GM12892 (cell line): Measurements from ENCODE around the gene SLCO4A1.

Experiments used
- DNase-seq: peaks from one replicate; pipeline ENCODE4 v3.0.0; 2011; ENCODE audit not compliant: insufficient read length
- FAIRE-seq: peaks from 2 replicates; lab custom pipeline; 2011; peaks lifted over from hg19 to GRCh38; lab: Jason Lieb, UNC
- POLR2A ChIP-seq: IDR thresholded peaks from 2 replicates; pipeline ENCODE4 v1.6.1; 2011; ENCODE audit warnings: low read depth, low read length, control low read depth
- POLR2AphosphoS5 ChIP-seq: IDR thresholded peaks from 2 replicates; pipeline ENCODE4 v1.6.1; 2011; ENCODE audit warnings: low read depth, low read length, control low read depth
- TAF1 ChIP-seq: IDR thresholded peaks from 2 replicates; pipeline ENCODE4 v1.6.1; 2011; ENCODE audit warnings: low read depth, mild to moderate bottlenecking, control low read depth, low read length, borderline replicate concordance

SLCO4A1 gene

DNA sequence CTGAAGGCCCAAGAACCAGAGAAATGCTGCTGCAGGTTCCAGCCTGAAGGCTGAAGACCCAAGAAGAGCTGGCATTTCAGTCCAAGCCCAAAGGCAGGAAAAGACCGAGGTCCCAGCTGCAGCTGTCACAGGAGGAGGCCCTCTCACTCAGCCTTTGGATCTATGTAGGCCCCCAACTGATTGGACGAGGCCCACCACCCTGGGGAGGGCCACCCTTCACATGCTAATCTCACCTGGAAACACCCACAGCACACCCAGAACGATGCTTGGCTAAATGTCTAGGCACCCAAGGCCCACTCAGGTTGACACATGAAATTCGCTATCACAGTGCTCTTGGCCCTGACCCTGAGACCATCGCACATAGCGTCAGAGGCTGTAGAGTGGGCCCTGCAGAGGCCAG, 6.8 kb downstream of the SLCO4A1 start:
- TF ChIP-seq TAF1, result no peak
- no peak for DNase-seq
- no peak for FAIRE-seq

DNA sequence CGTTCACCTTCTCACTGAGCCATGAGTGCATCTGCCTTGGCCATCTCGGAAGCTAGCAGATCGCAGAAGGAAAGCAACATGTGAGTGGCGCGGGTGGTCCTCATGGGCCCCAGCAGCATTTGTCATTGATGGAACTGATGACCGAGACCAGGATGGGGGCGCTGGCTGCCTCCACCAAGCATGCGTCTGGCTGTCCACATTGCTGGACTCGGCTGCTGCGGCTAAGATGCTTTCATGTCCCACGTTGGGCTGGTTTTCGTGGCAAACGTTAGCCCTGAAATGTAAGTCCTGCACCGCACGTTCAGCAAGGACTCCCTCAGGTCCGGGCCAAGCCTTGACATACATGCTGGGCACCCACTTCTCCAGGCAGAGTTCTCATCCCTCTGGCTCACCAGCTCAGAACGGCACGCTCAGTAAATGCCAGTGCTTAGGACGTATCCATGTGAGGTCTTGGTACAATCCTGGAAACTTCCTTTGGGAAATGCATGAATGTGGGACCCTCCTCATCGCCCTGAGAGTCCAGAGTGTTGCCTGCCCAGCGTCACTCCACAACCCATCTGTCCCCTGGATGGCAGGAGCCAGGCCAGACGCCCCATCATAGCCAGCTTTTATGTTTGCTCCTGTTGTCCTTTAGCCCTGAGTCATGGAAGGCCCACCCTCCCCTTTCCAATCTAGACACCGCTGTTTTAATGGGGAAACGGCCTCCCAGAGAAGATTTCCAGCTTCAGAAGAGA, 8.4 kb downstream of the SLCO4A1 start:
- no peak for TF ChIP-seq POLR2AphosphoS5
- no peak for TF ChIP-seq TAF1
- TF ChIP-seq POLR2A, result no peak
- DNase-seq (no peak), FAIRE-seq (peak; percentile 17)

DNA sequence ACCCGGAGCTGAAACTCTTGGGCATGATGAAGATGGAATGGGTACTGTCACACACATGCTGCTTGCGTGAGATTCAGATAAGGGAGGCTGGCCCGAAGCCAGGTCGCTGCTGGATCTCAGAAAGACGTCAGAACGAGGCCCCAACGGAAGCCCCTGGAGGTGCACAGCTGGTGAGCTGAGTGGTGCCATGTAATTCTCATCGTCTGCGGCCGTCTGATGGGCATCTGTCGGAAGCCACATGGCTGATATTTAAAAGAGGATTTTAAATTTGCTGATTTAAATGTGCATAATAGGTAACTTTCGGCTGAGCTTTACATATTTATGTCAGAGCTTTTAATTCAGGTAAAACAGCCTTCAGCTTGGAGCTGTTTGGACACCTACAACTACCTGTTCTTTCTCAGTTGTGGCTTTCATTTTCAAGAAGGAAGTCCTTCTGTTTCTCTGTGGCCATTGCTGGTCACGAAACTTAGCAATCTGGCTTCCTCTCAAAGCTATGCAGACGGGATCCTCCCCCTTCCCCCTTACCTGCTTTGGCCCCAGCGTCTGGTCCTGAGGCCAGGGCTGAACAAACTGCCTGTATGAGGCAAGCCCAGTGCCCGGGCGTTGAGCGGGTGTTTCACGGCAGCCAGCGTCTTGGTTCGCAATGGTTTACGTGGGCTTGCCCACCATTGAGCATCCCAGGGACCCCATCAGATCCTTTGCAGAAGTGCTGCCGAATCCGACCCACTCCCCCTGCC, 9.2 kb downstream of the SLCO4A1 start:
- TF ChIP-seq TAF1, result no peak
- TF ChIP-seq POLR2AphosphoS5, result peak; percentile 29; the same call in 1 of the 2 replicates
- TF ChIP-seq POLR2A, result peak; percentile 33
- peak; percentile 88 for FAIRE-seq
- DNase-seq, result peak; percentile 90

DNA sequence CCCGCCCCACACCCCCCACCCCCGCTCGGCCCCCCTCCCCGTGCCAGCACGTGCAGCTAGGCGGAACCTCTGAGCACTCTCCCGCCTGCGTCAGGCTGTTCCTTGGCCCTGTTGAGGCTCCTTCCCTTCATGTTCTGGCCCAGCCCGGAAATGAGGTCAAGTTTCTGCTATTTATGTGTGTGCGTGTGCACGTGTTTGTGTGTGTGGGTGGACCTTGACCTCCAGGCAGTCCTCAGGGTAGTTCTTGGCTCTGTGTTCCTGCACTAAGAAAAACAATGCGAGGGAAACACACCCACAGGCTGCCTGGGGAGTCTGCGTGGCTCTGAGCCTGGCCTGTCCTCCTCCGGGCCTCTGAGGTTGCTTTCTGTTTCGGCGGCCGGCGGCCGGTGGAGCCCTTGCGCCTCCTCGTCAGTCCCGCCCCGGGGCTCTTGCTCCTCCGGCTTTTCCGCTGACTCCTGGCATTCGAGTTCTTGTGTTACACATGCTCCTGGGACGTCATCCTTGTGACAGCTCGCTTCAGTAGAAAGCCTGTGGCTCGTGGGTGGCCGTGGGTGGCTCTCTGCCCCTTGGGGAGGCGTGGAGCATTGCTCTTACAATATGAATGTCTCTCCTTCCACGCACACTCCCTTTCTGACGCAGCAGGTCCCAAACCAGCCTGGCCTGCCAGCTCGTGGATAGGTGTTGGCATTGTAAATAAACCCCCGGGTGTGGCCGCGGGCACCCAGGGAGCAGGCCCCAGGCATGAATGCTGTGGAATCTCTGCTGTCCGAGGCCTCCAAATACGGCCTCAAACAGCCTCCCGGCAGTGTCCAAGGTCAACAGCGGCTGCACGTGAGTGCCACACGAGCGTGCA, 10.0 kb downstream of the SLCO4A1 start:
- peak; percentile 98 for FAIRE-seq
- TF ChIP-seq POLR2AphosphoS5 (peak; percentile 56), TAF1 (0 out of 2 replicates have a peak, but pooled peaks have one; percentile 10), POLR2A (peak; percentile 66; the same call in 1 of the 2 replicates)
- peak; percentile 91 for DNase-seq

- no peak for TF ChIP-seq POLR2AphosphoS5
- TF ChIP-seq TAF1, result no peak
- TF ChIP-seq POLR2A, result no peak
- FAIRE-seq, result no peak
- no peak for DNase-seq
These were observed 10.6 kb downstream of the SLCO4A1 start for GRCh38 chr20:62652894-62653305.

GRCh38 chr20:62653373-62653772, 11.1 kb downstream of the SLCO4A1 start:
- TF ChIP-seq TAF1 (no peak), POLR2AphosphoS5 (no peak), POLR2A (no peak)
- FAIRE-seq (no peak), DNase-seq (no peak)

DNA sequence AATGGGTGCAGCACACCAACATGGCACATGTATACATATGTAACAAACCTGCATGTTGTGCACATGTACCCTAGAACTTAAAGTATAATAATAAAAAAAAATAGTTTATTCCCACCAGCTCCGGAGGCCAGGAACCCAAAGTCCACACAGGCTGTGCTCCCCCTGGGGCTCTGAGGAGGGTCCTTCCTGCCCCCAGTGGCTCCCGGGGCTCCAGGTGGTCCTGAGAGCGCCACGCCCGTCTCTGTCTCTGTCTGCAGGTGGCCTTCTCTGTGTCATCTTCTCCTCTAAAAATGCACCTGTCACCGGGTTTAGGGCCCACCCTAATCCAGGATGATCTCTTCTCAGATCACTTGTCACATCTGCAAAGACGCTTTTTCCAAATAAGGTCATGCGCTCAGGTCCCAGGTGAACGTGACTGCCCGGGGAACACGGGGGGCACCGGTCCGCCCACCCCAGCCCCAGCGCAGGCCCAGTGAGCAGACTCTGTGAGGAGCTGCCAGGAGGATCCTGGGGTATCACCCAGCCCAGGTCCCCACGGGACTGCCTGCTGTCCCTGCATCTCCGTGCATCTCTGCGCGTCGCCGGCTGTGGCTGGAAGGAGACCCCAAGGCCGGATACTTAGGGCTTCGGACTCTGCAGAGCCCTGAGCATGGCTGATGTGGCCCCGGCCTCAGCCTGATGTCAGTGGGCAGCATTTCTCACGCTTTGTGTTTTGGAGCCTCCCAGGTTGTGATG, 11.8 kb downstream of the SLCO4A1 start:
- FAIRE-seq (no peak), DNase-seq (no peak)
- no peak for TF ChIP-seq TAF1
- TF ChIP-seq POLR2AphosphoS5, result no peak
- TF ChIP-seq POLR2A, result no peak

DNA sequence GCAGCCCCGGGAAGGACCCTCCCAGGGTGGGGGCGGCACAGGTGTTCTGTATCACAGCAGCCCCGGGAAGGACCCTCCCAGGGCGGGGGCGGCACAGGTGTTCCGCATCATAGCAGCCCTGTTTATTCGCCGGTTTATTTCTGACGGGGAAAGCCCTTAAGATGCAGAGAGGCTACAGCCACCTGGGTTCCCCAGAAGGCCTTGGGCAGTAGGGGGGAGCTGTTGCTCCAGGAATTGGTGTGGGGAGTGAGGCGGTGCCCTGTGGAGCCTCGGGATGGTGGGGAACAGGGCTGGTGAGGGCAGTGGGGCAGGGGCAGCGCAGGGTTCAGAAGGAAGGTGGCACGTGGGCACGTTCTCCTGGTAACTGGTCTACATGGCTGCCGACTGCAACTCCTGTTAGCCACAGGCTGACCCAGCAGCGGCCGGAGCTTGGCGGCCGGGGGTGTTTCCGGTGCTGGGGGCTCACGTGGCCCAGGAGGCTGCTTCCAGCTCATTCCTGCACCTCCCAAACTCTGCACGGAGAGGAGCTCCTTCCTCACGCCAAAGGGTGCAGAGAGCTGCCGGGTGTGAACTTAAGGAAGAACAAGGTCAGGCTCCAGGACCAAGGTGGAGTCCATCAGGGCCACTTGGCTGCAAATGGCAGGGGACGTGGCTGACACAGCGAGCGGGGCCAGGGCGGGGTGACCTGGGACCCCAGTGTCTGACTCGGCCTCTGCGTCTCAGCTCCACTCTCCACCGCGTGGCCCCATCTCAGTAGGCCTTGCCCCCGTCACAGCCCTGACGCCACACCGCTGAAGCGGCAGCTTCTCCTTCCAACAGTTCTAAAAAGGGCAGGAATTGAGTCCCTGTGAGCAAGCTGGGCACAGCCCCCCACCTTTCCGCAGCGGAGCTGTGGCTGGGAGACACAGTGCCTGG, 13.2 kb downstream of the SLCO4A1 start:
- no peak for DNase-seq
- no peak for FAIRE-seq
- TF ChIP-seq POLR2A (no peak), POLR2AphosphoS5 (no peak), TAF1 (no peak)

- FAIRE-seq (no peak), DNase-seq (no peak)
- TF ChIP-seq POLR2A (no peak), TAF1 (no peak), POLR2AphosphoS5 (no peak)
These were observed 14.1 kb downstream of the SLCO4A1 start for GRCh38 chr20:62656197-62656918.

- TF ChIP-seq POLR2AphosphoS5, result no peak
- FAIRE-seq, result no peak
- no peak for DNase-seq
These were observed 14.8 kb downstream of the SLCO4A1 start for GRCh38 chr20:62656919-62657588.
